ENCODE data around the gene NDRG3.

DNA sequence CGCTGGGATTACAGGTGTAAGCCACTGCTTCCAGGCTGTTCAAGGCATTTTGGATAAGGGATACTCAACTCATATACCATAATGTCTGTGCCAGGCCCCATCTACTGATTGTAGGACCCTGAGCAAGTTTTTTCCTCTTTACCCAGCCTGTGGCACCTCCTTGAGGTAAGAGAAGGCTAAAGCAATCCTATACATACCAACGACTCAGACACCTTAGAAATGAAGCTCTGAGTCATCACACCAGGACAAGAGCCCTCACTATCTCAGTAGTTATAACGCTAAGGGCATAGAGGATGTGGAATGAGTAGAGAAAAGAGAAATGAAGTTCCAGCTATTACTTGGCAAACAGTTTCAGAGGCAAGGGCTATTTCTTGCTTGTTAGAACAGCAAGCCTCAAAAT lies 16.9 kb downstream of the NDRG3 start:
- TF ChIP-seq GATA3 (IDR thresholded peaks at IDR 0.05; ENCODE audit: low read depth, low read length) (no peak), GATA2 (IDR thresholded peaks at IDR 0.05; ENCODE audit: low read depth, low read length) (no peak)

Data from SH-SY5Y (cell line).